ENCODE measurements around the gene NPFFR2.

GRCh38 chr4:72119946-72120345, 88.1 kb downstream of the NPFFR2 start:
- TF ChIP-seq ATF3 (IDR thresholded peaks at IDR 0.05) (no peak), YY1 (IDR thresholded peaks at IDR 0.05) (no peak), CTCF (IDR thresholded peaks at IDR 0.05; ENCODE audit: low read depth, low read length, missing input control) (no peak), GABPA (IDR thresholded peaks at IDR 0.05 in 1 of 2, conservative IDR thresholded peaks at IDR 0.05 in 1 of 2) (no peak), HNF4A (conservative IDR thresholded peaks at IDR 0.05) (no peak), EGR1 (IDR thresholded peaks at IDR 0.05; ENCODE audit: low read depth in 2 of 2) (no peak), RAD21 (IDR thresholded peaks at IDR 0.05) (no peak), MAX (IDR thresholded peaks at IDR 0.05) (no peak)

Measured in liver (tissue), 3 donors.